SJCRH30 (cell line): ENCODE measurements around the gene FASN. TPM values are rescaled to one million over a fixed set of nuclear protein-coding genes. Genes with fewer than 3 reads are reported as not detected.
A peak's percentile ranks its signal among the peaks of the same experiment; 100 is the strongest.

Experiments used
- DNase-seq, 2 experiments: peaks; one replicate each; pipeline ENCODE4 v3.0.0-alpha.2; 2015 to 2020
- H3K27ac ChIP-seq: fragments of 250-450 bp; sonication (Bioruptor Pico); 2 replicates; pipeline ENCODE4 v1.5.1; 2020; ENCODE audit warnings: mild to moderate bottlenecking, moderate library complexity
- H3K27me3 ChIP-seq: fragments of 250-450 bp; sonication (Bioruptor Pico); 2 replicates; pipeline ENCODE4 v1.5.1; 2020; ENCODE audit warnings: mild to moderate bottlenecking, moderate library complexity
- H3K36me3 ChIP-seq: fragments of 250-450 bp; sonication (Bioruptor Pico); 2 replicates; pipeline ENCODE4 v1.5.1; 2020; ENCODE audit warnings: mild to moderate bottlenecking, moderate library complexity
- H3K4me1 ChIP-seq: fragments of 250-450 bp; sonication (Bioruptor Pico); 2 replicates; pipeline ENCODE4 v1.5.1; 2020; ENCODE audit warnings: mild to moderate bottlenecking, moderate library complexity
- H3K4me3 ChIP-seq: fragments of 250-450 bp; sonication (Bioruptor Pico); 2 replicates; pipeline ENCODE4 v1.5.1; 2020; ENCODE audit warnings: mild to moderate bottlenecking, moderate library complexity
- H3K9me3 ChIP-seq: fragments of 250-450 bp; sonication (Bioruptor Pico); replicated peaks from 2 replicates; pipeline ENCODE4 v1.5.1; 2020; ENCODE audit warnings: mild to moderate bottlenecking, moderate library complexity
- total RNA-seq: library from RNA; depleted of rRNA; stranded (reverse); fragments of >200 nt; shearing (Covaris generic); gene quantifications from 2 replicates; pipeline ENCODE4 v1.2.3, GENCODE V29; 2014

Gene FASN
- total RNA-seq, 1 experiment from 2014 or later, result 141 TPM

- no peak for DNase-seq
- no peak overlapping the region for H3K27ac ChIP-seq
- H3K9me3 ChIP-seq, result no peaks in the 10 kb centered on the region
- H3K4me1 ChIP-seq, result peaks cover 17% of the 10 kb centered on the region
- no peaks in the 10 kb centered on the region for H3K27me3 ChIP-seq
- H3K4me3 ChIP-seq, result no peak overlapping the region
- H3K36me3 ChIP-seq, result no peaks in the 10 kb centered on the region
Measured at GRCh38 chr17:82112181-82112913, 14.3 kb upstream of the FASN start.

- peaks cover 35% of the 10 kb centered on the region for H3K4me1 ChIP-seq
- H3K9me3 ChIP-seq, result no peaks in the 10 kb centered on the region
- no peak for DNase-seq
- H3K36me3 ChIP-seq, result no peaks in the 10 kb centered on the region
- H3K4me3 ChIP-seq, result no peak overlapping the region
- no peaks in the 10 kb centered on the region for H3K27me3 ChIP-seq
- no peak overlapping the region for H3K27ac ChIP-seq
Measured at GRCh38 chr17:82110298-82110697, 12.3 kb upstream of the FASN start.

- H3K4me1 ChIP-seq, result peaks cover 40% of the 10 kb centered on the region
Measured at GRCh38 chr17:82108961-82109475, 11.0 kb upstream of the FASN start.

GRCh38 chr17:82108496-82108945 lies 10.5 kb upstream of the FASN start:
- H3K27ac ChIP-seq, result no peak overlapping the region; the same call in 1 of the 2 replicates
- peak overlapping the region; percentile 2 for H3K4me3 ChIP-seq
- DNase-seq, result peak in 1 of 2 experiments; percentile 71
- no peaks in the 10 kb centered on the region for H3K9me3 ChIP-seq
- no peaks in the 10 kb centered on the region for H3K36me3 ChIP-seq
- no peaks in the 10 kb centered on the region for H3K27me3 ChIP-seq
- H3K4me1 ChIP-seq, result peaks cover 40% of the 10 kb centered on the region

More at GRCh38 chr17:82108961-82109475, 11.0 kb upstream of the FASN start:
- H3K27me3 ChIP-seq, result no peaks in the 10 kb centered on the region
- H3K36me3 ChIP-seq, result no peaks in the 10 kb centered on the region
- H3K4me3 ChIP-seq, result no peak overlapping the region
- peak; percentile 21 to 43 for DNase-seq
- H3K9me3 ChIP-seq, result no peaks in the 10 kb centered on the region
- H3K27ac ChIP-seq, result no peak overlapping the region; the same call in 1 of the 2 replicates

- Histone ChIP-seq H3K27ac (no peak overlapping the region), H3K4me1 (peaks cover 40% of the 10 kb centered on the region), H3K4me3 (peak overlapping the region; percentile 2), H3K27me3 (no peaks in the 10 kb centered on the region), H3K9me3 (no peaks in the 10 kb centered on the region), H3K36me3 (no peaks in the 10 kb centered on the region)
- DNase-seq, result peak; percentile 40 to 56
Measured at GRCh38 chr17:82108038-82108437, 10.0 kb upstream of the FASN start.

- Histone ChIP-seq H3K36me3 (no peaks in the 10 kb centered on the region), H3K9me3 (no peaks in the 10 kb centered on the region), H3K27ac (no peak overlapping the region), H3K4me3 (no peak overlapping the region), H3K4me1 (peaks cover 40% of the 10 kb centered on the region), H3K27me3 (no peaks in the 10 kb centered on the region)
- peak; percentile 71 to 79 for DNase-seq
Measured at GRCh38 chr17:82107341-82107860, 9.4 kb upstream of the FASN start.

- Histone ChIP-seq H3K36me3 (no peaks in the 10 kb centered on the region), H3K4me1 (peaks cover 40% of the 10 kb centered on the region), H3K27me3 (no peaks in the 10 kb centered on the region), H3K9me3 (no peaks in the 10 kb centered on the region), H3K27ac (peak overlapping the region; percentile 52), H3K4me3 (peak overlapping the region; percentile 47)
- DNase-seq, result peak in 1 of 2 experiments; percentile 43
Measured at GRCh38 chr17:82106688-82107305, 8.8 kb upstream of the FASN start.

- DNase-seq, result peak; percentile 97 to 98
Measured at GRCh38 chr17:82105882-82106687, 8.0 kb upstream of the FASN start.

GRCh38 chr17:82105417-82105881 lies 7.4 kb upstream of the FASN start:
- H3K27ac ChIP-seq, result peak overlapping the region; percentile 52; the same call in 1 of the 2 replicates
- peaks cover 40% of the 10 kb centered on the region for H3K4me1 ChIP-seq
- H3K36me3 ChIP-seq, result no peaks in the 10 kb centered on the region
- no peak for DNase-seq
- H3K27me3 ChIP-seq, result no peaks in the 10 kb centered on the region
- H3K4me3 ChIP-seq, result peak overlapping the region; percentile 47
- no peaks in the 10 kb centered on the region for H3K9me3 ChIP-seq

More at GRCh38 chr17:82105882-82106687, 8.0 kb upstream of the FASN start:
- Histone ChIP-seq H3K9me3 (no peaks in the 10 kb centered on the region), H3K4me1 (peaks cover 40% of the 10 kb centered on the region), H3K27ac (peak overlapping the region; percentile 52), H3K4me3 (peak overlapping the region; percentile 47), H3K36me3 (no peaks in the 10 kb centered on the region), H3K27me3 (no peaks in the 10 kb centered on the region)

GRCh38 chr17:82104797-82105416 lies 6.9 kb upstream of the FASN start:
- Histone ChIP-seq H3K36me3 (no peaks in the 10 kb centered on the region), H3K27me3 (no peaks in the 10 kb centered on the region), H3K9me3 (no peaks in the 10 kb centered on the region), H3K27ac (no peak overlapping the region), H3K4me3 (no peak overlapping the region), H3K4me1 (peaks cover 43% of the 10 kb centered on the region)
- DNase-seq, result no peak

GRCh38 chr17:82103553-82104451 lies 5.8 kb upstream of the FASN start:
- no peaks in the 10 kb centered on the region for H3K36me3 ChIP-seq
- H3K9me3 ChIP-seq, result no peaks in the 10 kb centered on the region
- no peak overlapping the region for H3K27ac ChIP-seq
- H3K4me3 ChIP-seq, result no peak overlapping the region
- H3K4me1 ChIP-seq, result peaks cover 48% of the 10 kb centered on the region
- no peaks in the 10 kb centered on the region for H3K27me3 ChIP-seq
- DNase-seq, result peak in 1 of 2 experiments; percentile 49

GRCh38 chr17:82101767-82102679 lies 4.0 kb upstream of the FASN start:
- peaks cover 30% of the 10 kb centered on the region for H3K4me1 ChIP-seq
- H3K4me3 ChIP-seq, result no peak overlapping the region
- H3K27ac ChIP-seq, result no peak overlapping the region
- DNase-seq, result no peak
- no peaks in the 10 kb centered on the region for H3K9me3 ChIP-seq
- H3K36me3 ChIP-seq, result no peaks in the 10 kb centered on the region
- H3K27me3 ChIP-seq, result no peaks in the 10 kb centered on the region
